ENCODE data around the gene PGM3.

GRCh38 chr6:83124553-83124952 is 68.5 kb downstream of the PGM3 start:
- TF ChIP-seq CTCF (IDR thresholded peaks at IDR 0.05) = no peak
- TF ChIP-seq POLR2A (IDR thresholded peaks at IDR 0.05) = no peak
